GM19193 (cell line): Measurements from ENCODE around the gene IL17REL.
A peak's percentile ranks its signal among the peaks of the same experiment; 100 is the strongest.

Experiments used
- POLR2A ChIP-seq: IDR thresholded peaks from 4 replicates; pipeline ENCODE4 v1.6.1; 2011; ENCODE audit not compliant: insufficient read depth, insufficient read length; ENCODE audit errors: extremely low read depth

The IL17REL gene

GRCh38 chr22:49973018-49973961 lies 39.3 kb downstream of the IL17REL start:
- TF ChIP-seq POLR2A: no peak

- TF ChIP-seq POLR2A: no peak
These were observed 40.2 kb downstream of the IL17REL start for GRCh38 chr22:49972163-49973017.

- peak; percentile 17 for TF ChIP-seq POLR2A
These were observed 41.1 kb downstream of the IL17REL start for GRCh38 chr22:49971232-49972162.

- TF ChIP-seq POLR2A: peak; percentile 83
These were observed 41.9 kb downstream of the IL17REL start for GRCh38 chr22:49970528-49971231.

- no peak for TF ChIP-seq POLR2A
These were observed 42.6 kb downstream of the IL17REL start for GRCh38 chr22:49969751-49970527.

GRCh38 chr22:49968831-49969661 lies 43.5 kb downstream of the IL17REL start:
- TF ChIP-seq POLR2A: no peak

GRCh38 chr22:49968313-49968830 lies 44.2 kb downstream of the IL17REL start:
- TF ChIP-seq POLR2A: no peak

- TF ChIP-seq POLR2A: no peak
These were observed 44.8 kb downstream of the IL17REL start for GRCh38 chr22:49967706-49968208.

GRCh38 chr22:49966774-49967705 lies 45.5 kb downstream of the IL17REL start:
- TF ChIP-seq POLR2A: peak; percentile 16

GRCh38 chr22:49966041-49966773 lies 46.4 kb downstream of the IL17REL start:
- TF ChIP-seq POLR2A: no peak
